Upper lobe of left lung (tissue), 6 donors: ENCODE measurements around the gene TFB1M. TPM values are rescaled to one million over a fixed set of nuclear protein-coding genes. Genes with fewer than 3 reads are reported as not detected.

Experiments
- ATAC-seq, 2 donors: fragments of 200-7000 bp; cut with Tn5 transposase; one replicate each; pipeline ENCODE4 v1.9.1; 2022; ENCODE audit warnings: mild to moderate bottlenecking in 2 of 2, moderate library complexity in 2 of 2; ENCODE audit not compliant: low FRiP score in 2 of 2
- DNase-seq, 2 donors: peaks; one replicate each; pipeline ENCODE4 v3.0.0-alpha.2; 2019 to 2020
- H3K27ac ChIP-seq, 4 donors: fragments of 200-600 bp; sonication (generic); one replicate each; pipeline ENCODE4 v1.5.1; 2016 to 2019
- H3K27me3 ChIP-seq, 4 donors: fragments of 200-600 bp; sonication (generic); one replicate each; pipeline ENCODE4 v1.5.1; 2017 to 2019
- H3K36me3 ChIP-seq, 4 donors: fragments of 200-600 bp; sonication (generic); one replicate each; pipeline ENCODE4 v1.5.1; 2016 to 2019
- H3K4me1 ChIP-seq, 4 donors: fragments of 200-600 bp; sonication (generic); one replicate each; pipeline ENCODE4 v1.5.1; 2018 to 2019
- H3K4me3 ChIP-seq, 4 donors: fragments of 200-600 bp; sonication (generic); one replicate each; pipeline ENCODE4 v1.5.1; 2017 to 2019; ENCODE audit warnings: mild to moderate bottlenecking in 2 of 4, moderate library complexity in 1 of 4
- H3K9me3 ChIP-seq, 4 donors: fragments of 200-600 bp; sonication (generic); one replicate each; pipeline ENCODE4 v1.5.1; 2018 to 2019
- CTCF ChIP-seq, 6 experiments: fragments of 450-650 bp in 4 of 6; fragments of 200-600 bp in 2 of 6; sonication (generic) in 2 of 6; IDR thresholded peaks; one replicate each; pipeline ENCODE4 v1.5.1; 2016 to 2019; ENCODE audit warnings: antibody characterized with exemption in 6 of 6
- EP300 ChIP-seq, 4 donors: sonication (generic); formaldehyde crosslinking; IDR thresholded peaks; one replicate each; pipeline ENCODE4 v1.5.1; 2017; ENCODE audit warnings: antibody characterized with exemption in 4 of 4, control low read depth in 2 of 4
- POLR2A ChIP-seq, 4 donors: fragments of 450-650 bp; IDR thresholded peaks; one replicate each; pipeline ENCODE4 v1.5.1; 2016 to 2017; ENCODE audit warnings: antibody characterized with exemption in 4 of 4, mild to moderate bottlenecking in 2 of 4
- POLR2AphosphoS5 ChIP-seq, 2 donors: sonication (generic); formaldehyde crosslinking; IDR thresholded peaks; one replicate each; pipeline ENCODE4 v1.5.1; 2017; ENCODE audit warnings: antibody characterized with exemption in 2 of 2
- WGBS, 2 donors: methylation state at CpG; one replicate each; pipeline ENCODE4 v1.1.5; 2017 to 2018; 5-methylcytosine and 5-hydroxymethylcytosine counted together
- total RNA-seq, 6 donors: library from RNA; depleted of rRNA in 4 of 6; stranded (reverse); fragments of >200 nt in 4 of 6; gene quantifications; one replicate each; pipeline versions ENCODE4 v1.1.0 to v1.2.1, GENCODE V29; 2016 to 2021
- donor health status: DM: no; HTN: no; CAD: no; lungs with moderate emphysema.
- donor health status: DM: no; HTN: yes; CAD: no; lungs with severe emphysema.

Gene TFB1M
- total RNA-seq, 6 donors from 2014 or later, result 4.2 to 19.6 (median 15.0) TPM

- H3K27me3 ChIP-seq, result no peaks in the 10 kb centered on the region
- H3K4me1 ChIP-seq, result peaks cover 0 to 11% (median 0%) of the 10 kb centered on the region in 4 donors
- WGBS, 2 donors, result 72 to 86% methylated on average over 3 of the region's 3 CpGs
- H3K36me3 ChIP-seq, result no peaks in the 10 kb centered on the region
- no peak overlapping the region for H3K27ac ChIP-seq
- no peak for DNase-seq
- H3K9me3 ChIP-seq, result no peaks in the 10 kb centered on the region
- TF ChIP-seq CTCF (IDR thresholded peaks at IDR 0.05) (no peak), POLR2AphosphoS5 (IDR thresholded peaks at IDR 0.05) (no peak), POLR2A (IDR thresholded peaks at IDR 0.05) (no peak), EP300 (IDR thresholded peaks at IDR 0.05) (no peak)
- no peak overlapping the region for H3K4me3 ChIP-seq
- no peak for ATAC-seq
These were observed 68.5 kb downstream of the TFB1M start for GRCh38 chr6:155245831-155246230.

GRCh38 chr6:155245193-155245592 is 69.1 kb downstream of the TFB1M start:
- Histone ChIP-seq H3K36me3 (no peaks in the 10 kb centered on the region), H3K27ac (no peak overlapping the region), H3K4me1 (peaks cover 0 to 11% (median 0%) of the 10 kb centered on the region in 4 donors), H3K9me3 (no peaks in the 10 kb centered on the region), H3K4me3 (no peak overlapping the region), H3K27me3 (no peaks in the 10 kb centered on the region)
- WGBS, 2 donors, result 86 to 94% methylated on average over 7 of the region's 7 CpGs
- TF ChIP-seq POLR2A (IDR thresholded peaks at IDR 0.05) (no peak), EP300 (IDR thresholded peaks at IDR 0.05) (no peak), POLR2AphosphoS5 (IDR thresholded peaks at IDR 0.05) (no peak), CTCF (IDR thresholded peaks at IDR 0.05) (no peak)
- DNase-seq, result no peak
- no peak for ATAC-seq

GRCh38 chr6:155244434-155244833 is 69.8 kb downstream of the TFB1M start:
- Histone ChIP-seq H3K4me3 (no peak overlapping the region), H3K27me3 (no peaks in the 10 kb centered on the region), H3K36me3 (no peaks in the 10 kb centered on the region), H3K9me3 (no peaks in the 10 kb centered on the region), H3K4me1 (peaks cover 0 to 11% (median 0%) of the 10 kb centered on the region in 4 donors), H3K27ac (no peak overlapping the region)
- 81 to 93% methylated on average over 4 of the region's 4 CpGs for WGBS, 2 donors
- DNase-seq (no peak), ATAC-seq (no peak)
- no peak for TF ChIP-seq EP300 (IDR thresholded peaks at IDR 0.05)
- no peak for TF ChIP-seq POLR2AphosphoS5 (IDR thresholded peaks at IDR 0.05)
- TF ChIP-seq POLR2A (IDR thresholded peaks at IDR 0.05), result no peak
- no peak for TF ChIP-seq CTCF (IDR thresholded peaks at IDR 0.05)

GRCh38 chr6:155241966-155242365 is 72.3 kb downstream of the TFB1M start:
- H3K36me3 ChIP-seq, result no peaks in the 10 kb centered on the region
- H3K4me1 ChIP-seq, result peaks cover 0 to 3% (median 0%) of the 10 kb centered on the region in 4 donors
- H3K9me3 ChIP-seq, result no peaks in the 10 kb centered on the region
- DNase-seq (no peak), ATAC-seq (no peak)
- 83% methylated on average over 8 of the region's 8 CpGs for WGBS, 2 donors
- H3K27ac ChIP-seq, result no peak overlapping the region
- no peak for TF ChIP-seq EP300 (IDR thresholded peaks at IDR 0.05)
- no peak for TF ChIP-seq POLR2A (IDR thresholded peaks at IDR 0.05)
- TF ChIP-seq CTCF (IDR thresholded peaks at IDR 0.05), result no peak
- TF ChIP-seq POLR2AphosphoS5 (IDR thresholded peaks at IDR 0.05), result no peak
- no peak overlapping the region for H3K4me3 ChIP-seq
- no peaks in the 10 kb centered on the region for H3K27me3 ChIP-seq

- Histone ChIP-seq H3K4me1 (no peaks in the 10 kb centered on the region), H3K27me3 (no peaks in the 10 kb centered on the region), H3K27ac (no peak overlapping the region), H3K9me3 (no peaks in the 10 kb centered on the region), H3K4me3 (no peak overlapping the region), H3K36me3 (no peaks in the 10 kb centered on the region)
- peak in 1 of 2 donors; percentile 54 for DNase-seq
- TF ChIP-seq EP300 (IDR thresholded peaks at IDR 0.05) (no peak), POLR2A (IDR thresholded peaks at IDR 0.05) (no peak), POLR2AphosphoS5 (IDR thresholded peaks at IDR 0.05) (no peak), CTCF (IDR thresholded peaks at IDR 0.05) (no peak)
- 95% methylated on average over 19 of the region's 19 CpGs for WGBS, 2 donors
- no peak for ATAC-seq
These were observed 73.2 kb downstream of the TFB1M start for GRCh38 chr6:155240905-155241600.
